Measurements from ENCODE around the gene CIT.

CIT gene

DNA sequence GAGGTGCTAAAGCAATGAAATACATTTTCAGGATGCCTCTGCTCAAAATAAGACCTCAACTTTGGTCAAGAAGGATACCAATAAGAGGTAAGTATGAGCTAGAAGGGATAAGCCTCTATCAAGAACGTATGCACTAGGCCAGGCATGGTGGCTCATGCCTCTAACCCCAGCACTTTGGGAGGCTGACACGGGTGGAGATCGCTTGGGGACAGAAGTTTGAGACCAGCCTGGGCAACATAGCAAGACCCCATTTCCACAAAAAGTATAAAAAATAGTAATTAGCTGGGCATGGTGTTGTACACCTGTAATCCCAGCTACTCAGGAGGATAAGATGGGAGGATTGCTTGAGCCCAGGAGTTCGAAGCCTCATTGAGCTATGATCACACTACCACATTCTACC is 114.5 kb downstream of the CIT start:
- no peak for TF ChIP-seq ZFX (IDR thresholded peaks at IDR 0.05; ENCODE audit: borderline replicate concordance)
- TF ChIP-seq, protein P1, sequence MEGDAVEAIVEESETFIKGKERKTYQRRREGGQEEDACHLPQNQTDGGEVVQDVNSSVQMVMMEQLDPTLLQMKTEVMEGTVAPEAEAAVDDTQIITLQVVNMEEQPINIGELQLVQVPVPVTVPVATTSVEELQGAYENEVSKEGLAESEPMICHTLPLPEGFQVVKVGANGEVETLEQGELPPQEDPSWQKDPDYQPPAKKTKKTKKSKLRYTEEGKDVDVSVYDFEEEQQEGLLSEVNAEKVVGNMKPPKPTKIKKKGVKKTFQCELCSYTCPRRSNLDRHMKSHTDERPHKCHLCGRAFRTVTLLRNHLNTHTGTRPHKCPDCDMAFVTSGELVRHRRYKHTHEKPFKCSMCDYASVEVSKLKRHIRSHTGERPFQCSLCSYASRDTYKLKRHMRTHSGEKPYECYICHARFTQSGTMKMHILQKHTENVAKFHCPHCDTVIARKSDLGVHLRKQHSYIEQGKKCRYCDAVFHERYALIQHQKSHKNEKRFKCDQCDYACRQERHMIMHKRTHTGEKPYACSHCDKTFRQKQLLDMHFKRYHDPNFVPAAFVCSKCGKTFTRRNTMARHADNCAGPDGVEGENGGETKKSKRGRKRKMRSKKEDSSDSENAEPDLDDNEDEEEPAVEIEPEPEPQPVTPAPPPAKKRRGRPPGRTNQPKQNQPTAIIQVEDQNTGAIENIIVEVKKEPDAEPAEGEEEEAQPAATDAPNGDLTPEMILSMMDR (IDR thresholded peaks at IDR 0.05): no peak
- H3K27ac ChIP-seq: no peak overlapping the region

DNA sequence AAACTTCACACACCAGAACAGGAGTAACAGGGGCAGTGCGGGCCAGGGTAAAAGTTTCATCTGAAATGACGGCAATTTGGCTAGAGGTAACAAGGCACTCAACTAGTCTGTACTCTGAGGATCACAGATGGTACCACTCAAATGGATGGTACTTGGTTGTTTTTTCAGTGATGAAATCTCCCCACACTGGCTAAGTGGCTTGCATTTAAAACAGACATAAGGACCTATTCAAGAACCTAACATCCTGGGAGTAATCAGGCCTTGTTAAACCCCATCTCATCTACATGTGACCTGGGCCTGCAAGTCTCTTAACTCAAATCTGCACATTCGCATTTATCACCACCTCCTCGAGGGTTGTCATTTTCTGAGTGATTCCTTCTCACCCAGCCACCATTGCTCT is 118.4 kb downstream of the CIT start:
- H3K27ac ChIP-seq: no peak overlapping the region
- TF ChIP-seq, protein P1 (IDR thresholded peaks at IDR 0.05): no peak
- no peak for TF ChIP-seq ZFX (IDR thresholded peaks at IDR 0.05; ENCODE audit: borderline replicate concordance)

DNA sequence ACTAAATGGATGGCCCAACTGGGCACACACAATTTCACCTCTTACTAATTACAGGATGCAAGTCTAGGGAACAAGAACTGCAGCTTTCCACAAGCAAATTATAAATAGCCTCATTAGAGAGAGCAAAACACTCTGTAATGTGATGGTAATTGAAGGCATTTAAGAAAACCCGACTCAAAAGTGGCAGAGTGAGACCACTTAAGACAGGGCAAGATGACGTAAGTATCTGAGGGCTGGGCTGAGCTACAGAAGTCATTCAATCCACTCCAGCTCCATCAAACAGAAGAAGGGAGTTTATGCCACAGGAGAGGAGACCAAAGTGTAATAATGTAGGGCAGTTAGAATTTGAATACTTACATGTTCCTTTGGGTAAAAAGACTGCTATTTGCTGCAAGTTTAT is 118.9 kb downstream of the CIT start:
- no peak for TF ChIP-seq ZFX (IDR thresholded peaks at IDR 0.05; ENCODE audit: borderline replicate concordance)
- TF ChIP-seq, protein P1 (IDR thresholded peaks at IDR 0.05): no peak
- H3K27ac ChIP-seq: no peak overlapping the region

DNA sequence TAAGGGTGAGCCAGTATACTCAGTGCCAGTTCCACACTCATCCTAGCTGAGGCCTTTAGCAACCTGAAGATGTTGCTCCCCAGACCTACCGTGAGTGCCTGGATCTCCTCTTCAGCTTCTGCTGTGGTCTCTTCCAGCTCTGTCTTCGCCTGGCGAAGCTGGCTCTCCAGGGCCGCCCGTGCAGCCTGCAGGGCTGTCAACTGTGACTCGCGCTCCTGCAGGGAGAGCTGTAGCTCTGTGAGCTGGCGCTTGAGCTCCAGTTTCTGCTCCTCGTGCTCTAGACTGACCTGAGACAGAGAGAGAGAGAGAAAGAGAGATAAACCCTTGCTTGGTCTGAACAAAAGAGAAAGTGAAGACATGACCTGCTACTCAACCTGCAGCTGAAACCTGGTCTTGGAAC is 125.2 kb downstream of the CIT start:
- TF ChIP-seq, protein P1 (IDR thresholded peaks at IDR 0.05): no peak
- no peak for TF ChIP-seq ZFX (IDR thresholded peaks at IDR 0.05; ENCODE audit: borderline replicate concordance)
- H3K27ac ChIP-seq: no peak overlapping the region

DNA sequence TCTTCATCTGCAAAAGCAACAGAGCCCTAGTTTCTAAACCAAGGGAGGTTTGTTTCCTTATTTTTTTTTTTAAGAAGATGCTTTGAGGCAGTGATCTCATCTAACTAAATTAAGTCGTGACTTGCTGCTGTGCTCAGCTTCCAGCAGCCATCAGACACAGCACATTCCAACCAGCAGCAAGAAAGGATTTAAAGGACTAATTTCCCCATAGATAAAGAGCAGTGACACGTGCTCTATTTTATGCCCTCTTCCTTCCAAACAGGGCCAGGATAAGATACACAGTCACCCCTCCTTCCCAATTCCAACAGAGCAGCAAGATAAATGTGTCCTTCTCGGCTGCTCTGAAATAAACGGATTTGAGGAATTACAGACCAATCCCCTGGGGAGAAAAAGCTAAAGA is 127.5 kb downstream of the CIT start:
- H3K27ac ChIP-seq: no peak overlapping the region
- TF ChIP-seq, protein P1 (IDR thresholded peaks at IDR 0.05): no peak
- no peak for TF ChIP-seq ZFX (IDR thresholded peaks at IDR 0.05; ENCODE audit: borderline replicate concordance)

DNA sequence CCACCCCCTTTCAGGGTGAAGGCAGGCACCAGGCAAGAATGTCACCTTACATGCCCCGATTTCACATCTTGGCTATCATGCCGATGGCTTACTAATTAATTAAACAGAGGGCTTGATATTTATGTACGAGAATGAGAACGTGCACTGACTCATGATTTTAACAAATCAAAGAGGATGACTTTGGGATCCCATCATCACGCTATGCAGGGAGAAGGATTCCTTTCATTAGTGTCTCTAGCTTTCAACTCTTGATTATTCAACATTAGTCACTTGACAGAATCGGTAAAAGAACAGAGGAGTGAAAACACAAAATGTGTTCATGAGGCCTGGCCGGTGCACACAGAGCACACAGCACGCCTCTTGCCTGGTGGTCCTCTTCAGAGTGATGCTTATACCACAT is 128.6 kb downstream of the CIT start:
- H3K27ac ChIP-seq: no peak overlapping the region
- TF ChIP-seq, protein P1 (IDR thresholded peaks at IDR 0.05): no peak
- no peak for TF ChIP-seq ZFX (IDR thresholded peaks at IDR 0.05; ENCODE audit: borderline replicate concordance)

DNA sequence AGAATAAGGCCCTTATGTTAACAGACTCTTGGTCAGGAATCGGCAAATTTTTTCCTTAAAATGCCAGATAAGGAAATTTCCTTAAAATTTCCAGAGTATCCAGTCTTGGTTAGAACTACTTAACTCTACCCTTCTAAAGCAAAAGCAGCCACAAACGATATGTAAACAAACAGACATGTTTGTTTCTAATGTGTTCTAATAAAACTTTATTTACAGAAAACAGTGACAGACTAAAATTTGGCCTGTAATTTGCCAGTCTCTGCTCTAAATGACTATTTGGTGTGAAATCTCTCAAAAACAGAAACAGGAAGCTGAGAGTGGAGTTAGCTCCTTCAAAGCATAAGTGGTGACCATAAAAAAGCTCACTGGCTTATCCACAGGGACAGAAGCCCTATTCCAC is 131.0 kb downstream of the CIT start:
- H3K27ac ChIP-seq: no peak overlapping the region
- TF ChIP-seq ZFX (IDR thresholded peaks at IDR 0.05; ENCODE audit: borderline replicate concordance): no peak
- TF ChIP-seq, protein P1 (IDR thresholded peaks at IDR 0.05): no peak

Measured in 22Rv1 (cell line).